HL-60/S4 treated with phorbol 12-myristate 13-acetate at 8.2 ng/mL for 4 days and 3 days (cell line): ENCODE data around the gene TRMT112.

Experiments
- in situ Hi-C: fragments of 300-500 bp; cut with MboI; formaldehyde crosslinking; loops from 2 replicates; pipeline ENCODE4 v1.15.0; 2022; ENCODE audit warnings: low sequenced_read_pairs

The TRMT112 gene

DNA sequence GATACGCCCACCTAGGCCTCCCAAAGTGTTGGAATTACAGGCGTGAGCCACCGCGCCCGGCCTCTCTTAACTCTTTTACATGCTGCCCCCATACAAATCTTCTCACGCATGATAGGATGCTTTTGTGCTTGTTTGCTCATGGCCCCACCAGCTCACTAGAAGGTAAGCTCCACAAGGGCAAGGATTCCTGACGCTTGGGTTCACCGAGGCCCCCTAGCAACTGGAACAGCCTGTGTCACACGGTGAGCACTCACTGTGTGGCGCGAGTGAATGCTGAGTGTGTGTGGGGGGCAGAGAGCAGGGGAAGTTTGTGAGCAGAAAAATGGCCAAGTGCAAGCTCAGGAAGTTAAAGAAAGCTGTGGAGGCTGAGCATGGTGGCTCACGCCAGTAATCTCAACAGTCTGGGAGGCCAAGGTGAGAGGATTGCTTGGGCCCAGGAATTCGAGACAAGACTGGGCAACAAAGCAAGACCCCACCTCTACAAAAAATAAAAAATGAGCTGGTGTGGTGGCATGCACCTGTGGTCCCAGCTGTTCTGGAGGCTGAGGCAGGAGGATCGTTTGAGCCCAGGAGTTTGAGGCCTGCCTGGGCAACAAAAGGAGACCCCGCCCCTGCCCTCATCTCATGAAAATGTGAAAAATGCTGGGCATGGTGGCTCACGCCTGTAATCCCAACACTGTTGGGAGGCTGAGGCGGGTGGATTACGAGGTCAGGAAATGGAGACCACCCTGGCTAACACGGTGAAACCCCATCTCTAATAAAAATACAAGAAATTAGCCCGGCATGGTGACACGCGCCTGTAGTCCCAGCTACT is 35.2 kb downstream of the TRMT112 start:
- in situ Hi-C loops: no loop called here

DNA sequence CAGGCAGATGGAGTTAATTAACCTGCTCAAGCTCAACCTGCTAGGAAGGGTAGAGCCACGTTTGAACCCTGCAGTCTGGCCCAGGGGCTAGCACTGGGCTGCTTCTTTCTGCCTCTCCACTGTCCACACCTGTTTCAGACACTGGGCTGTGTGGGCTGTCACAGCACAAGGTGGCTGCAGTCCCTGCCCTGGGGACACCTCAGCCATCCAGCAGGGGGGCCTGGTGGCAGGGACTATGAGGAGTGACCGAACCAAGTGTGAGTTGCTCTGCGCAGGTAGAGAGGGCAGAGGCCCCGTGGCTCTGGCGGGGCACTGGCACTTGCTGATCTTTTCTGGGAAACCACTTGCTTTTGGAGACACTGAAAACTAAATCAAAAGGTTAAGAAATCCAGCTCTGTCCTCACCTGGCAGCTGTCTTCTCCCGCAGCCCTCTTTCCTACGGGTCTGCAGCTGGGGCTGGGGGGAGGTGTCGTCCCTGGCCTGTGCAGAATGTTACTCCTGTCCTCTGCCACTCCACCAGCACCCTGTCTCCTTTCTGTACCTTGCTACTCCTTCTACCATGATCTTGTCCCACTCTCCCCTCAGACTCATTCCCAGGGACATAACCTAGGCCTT is 38.7 kb downstream of the TRMT112 start:
- in situ Hi-C loops: no loop called here

- in situ Hi-C loops: no loop called here
These were observed 40.5 kb downstream of the TRMT112 start for GRCh38 chr11:64276653-64277431.

GRCh38 chr11:64275841-64276240 is 41.5 kb downstream of the TRMT112 start:
- in situ Hi-C loops: no loop called here

DNA sequence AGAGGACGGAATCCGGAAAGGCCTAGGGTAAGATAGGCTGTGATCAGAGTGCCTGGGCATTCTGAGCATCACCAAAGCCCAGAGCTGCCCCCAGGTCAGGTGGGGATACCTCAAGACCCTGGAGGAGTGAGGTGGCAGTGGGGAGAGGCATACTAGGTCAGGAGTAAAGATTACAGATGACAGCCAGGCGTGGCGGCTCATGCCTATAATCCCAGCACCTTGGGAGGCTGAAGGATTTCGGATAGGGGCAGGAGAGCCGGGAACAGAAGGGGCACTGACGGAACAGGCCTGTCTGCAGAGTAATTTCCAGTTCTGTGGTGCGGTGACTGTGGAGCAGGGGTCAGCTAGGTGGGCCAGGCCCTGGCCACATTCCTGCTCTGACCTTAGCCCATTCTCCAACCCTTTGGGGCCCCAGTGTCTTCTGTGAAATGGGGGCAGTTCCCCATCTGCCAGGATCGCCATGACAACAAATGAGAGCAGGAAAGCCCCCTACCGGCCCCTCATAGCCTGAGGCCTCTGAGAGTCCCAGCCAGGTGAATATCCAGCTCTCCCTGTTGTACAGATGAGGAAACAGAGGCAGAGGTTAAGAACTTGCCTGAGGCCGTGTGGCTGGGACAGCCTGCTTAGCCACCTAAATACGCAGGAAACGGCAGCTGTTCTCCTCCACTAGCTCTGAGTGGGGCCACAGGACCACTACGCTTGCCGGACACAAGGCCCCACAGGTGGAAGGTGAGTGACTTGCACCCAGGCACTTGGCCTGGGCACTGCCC is 42.1 kb downstream of the TRMT112 start:
- in situ Hi-C loops: no loop called here

GRCh38 chr11:64269540-64270220 is 47.7 kb downstream of the TRMT112 start:
- in situ Hi-C loops: no loop called here

- in situ Hi-C loops: no loop called here
These were observed 48.3 kb downstream of the TRMT112 start for GRCh38 chr11:64268893-64269539.

DNA sequence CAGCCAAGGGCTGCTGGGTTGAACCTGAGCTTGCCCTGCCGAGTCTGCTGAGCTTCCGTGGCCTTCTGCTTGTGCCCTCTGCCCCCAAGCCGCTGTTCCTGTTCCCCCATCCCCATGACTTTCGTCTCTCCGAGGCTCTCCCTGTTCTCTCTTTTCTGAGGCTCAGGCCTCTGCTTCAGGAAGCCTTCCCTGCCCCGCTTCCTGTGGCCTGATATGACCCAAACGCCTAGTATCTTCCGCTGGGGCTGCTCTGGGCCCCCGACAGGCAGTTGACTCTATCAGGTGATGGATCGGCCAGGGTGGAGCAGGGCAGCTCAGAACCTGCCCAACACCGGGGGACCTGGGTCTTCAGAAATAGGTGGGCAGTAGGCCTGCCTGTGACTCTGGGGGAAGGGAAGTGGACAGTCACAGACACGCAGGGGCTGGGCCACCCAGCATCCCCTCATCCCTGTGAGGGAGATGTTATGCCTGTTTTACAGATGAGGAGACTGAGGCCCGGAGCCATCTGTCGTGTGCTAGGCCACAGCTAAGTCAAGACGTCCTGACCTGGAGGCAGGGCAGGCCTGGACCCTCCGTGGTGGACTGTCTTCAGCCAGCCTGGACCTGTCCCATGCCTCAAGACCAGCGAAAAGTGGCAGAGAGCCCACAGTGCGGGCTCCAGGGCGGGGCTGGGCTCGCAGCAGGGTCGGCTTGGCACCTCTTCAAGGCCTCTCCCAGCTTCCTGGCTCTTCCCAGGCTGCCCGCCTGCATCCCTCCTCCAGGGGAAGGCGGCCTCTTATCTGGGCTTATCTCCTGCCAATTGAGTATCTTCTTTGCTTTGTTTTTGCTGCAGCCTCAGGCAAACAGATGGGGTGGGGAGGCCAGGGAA is 49.1 kb downstream of the TRMT112 start:
- in situ Hi-C loops: no loop called here

DNA sequence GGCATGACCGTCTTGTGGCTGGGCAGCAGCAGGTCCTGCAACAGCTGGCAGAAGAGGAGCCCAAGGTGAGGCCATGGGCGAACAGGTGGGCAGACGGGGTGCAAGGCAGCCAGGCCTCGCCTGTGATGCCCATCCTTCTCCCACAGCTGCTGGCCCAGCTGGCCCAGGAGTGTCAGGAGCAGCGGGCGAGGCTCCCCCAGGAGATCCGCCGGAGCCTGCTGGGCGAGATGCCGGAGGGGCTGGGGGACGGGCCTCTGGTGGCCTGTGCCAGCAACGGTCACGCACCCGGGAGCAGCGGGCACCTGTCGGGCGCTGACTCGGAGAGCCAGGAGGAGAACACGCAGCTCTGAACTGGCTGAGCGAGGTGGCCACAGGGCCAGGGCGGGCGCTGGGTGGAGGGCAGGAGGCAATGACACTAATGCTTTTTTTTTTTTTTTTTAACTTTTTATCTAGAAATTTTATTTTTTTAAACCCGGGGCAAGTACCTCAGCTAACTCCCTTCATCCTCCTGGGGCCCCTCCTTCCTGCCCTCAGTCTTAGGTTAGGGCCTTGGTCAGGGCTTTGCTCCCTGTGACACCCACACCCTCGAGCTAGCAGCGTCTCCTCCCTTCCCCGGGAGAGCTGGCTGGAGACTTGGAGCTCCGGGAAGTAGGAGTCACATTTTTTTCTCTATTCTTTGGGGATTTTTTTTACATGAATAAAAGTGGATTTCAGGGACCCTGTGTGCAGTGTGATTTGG is 50.0 kb downstream of the TRMT112 start:
- in situ Hi-C loops: no loop called here
